HCT116 (cell line): ENCODE results near the gene TIAM1. TPM values are rescaled to one million over a fixed set of nuclear protein-coding genes. Genes with fewer than 3 reads are reported as not detected.

Experiments
- ATAC-seq: fragments of 200-7000 bp; cut with Tn5 transposase; 2 replicates; pipeline ENCODE4 v1.9.1; 2020; ENCODE audit warnings: mild to moderate bottlenecking, moderate library complexity
- BruUV-seq: library from RNA; stranded (reverse); fragments of 400-500 nt; replicated peaks from 2 replicates; lab custom pipeline; 2021; lab: Mats Ljungman, UMichigan
- CTCF ChIA-PET: fragments of 300-600 bp; sonication (Branson Sonifier 250); formaldehyde crosslinking; loops from one replicate; lab custom pipeline; 2021; ENCODE audit warnings: antibody characterized with exemption; lab: Charles Lee
- POLR2A ChIA-PET: fragments of 300-600, 350-600 bp; sonication (Branson Sonifier 250); formaldehyde crosslinking; loops from one replicate; lab custom pipeline; 2021; ENCODE audit warnings: antibody characterized with exemption; lab: Charles Lee
- RAD21 ChIA-PET, 2 experiments: fragments of 300-600 bp; sonication (Branson Sonifier 250); formaldehyde crosslinking; loops; one replicate each; lab custom pipeline; 2023; ENCODE audit warnings: low total read pairs in 2 of 2; ENCODE audit not compliant: uncharacterized antibody in 2 of 2, unreplicated experiment in 2 of 2, low non-redundant PET in 1 of 2; lab: Charles Lee
- DNase-seq: peaks from one replicate; pipeline ENCODE4 v3.0.0-alpha.2; 2010; ENCODE audit warnings: low read depth, low spot score
- H2AFZ ChIP-seq: fragments of 200-600 bp; shearing (Covaris generic), sonication (generic); 2 replicates; pipeline ENCODE4 v1.6.1; 2017; ENCODE audit warnings: low read depth, mixed run types, mixed read lengths, antibody characterized with exemption, low read length; ENCODE audit not compliant: poor library complexity, severe bottlenecking
- H3K27ac ChIP-seq: 2 replicates; pipeline ENCODE4 v1.5.1; 2012; ENCODE audit warnings: low read depth, low read length
- H3K27me3 ChIP-seq: fragments of 200-600 bp; sonication (generic); 2 replicates; pipeline ENCODE4 v1.6.1; 2016; ENCODE audit warnings: mixed run types, low read length, mixed read lengths; ENCODE audit not compliant: insufficient read depth
- H3K36me3 ChIP-seq, 2 experiments: fragments of 200-500 bp in 1 of 2; fragments of 200-600 bp in 1 of 2; sonication (Bioruptor generic) in 1 of 2; sonication (generic) in 1 of 2; 2 replicates each; pipeline versions ENCODE4 v1.5.1 to v1.6.1; 2014 to 2016; ENCODE audit warnings: low read length in 2 of 2, inconsistent platforms in 1 of 2, mixed read lengths in 1 of 2, mixed run types in 1 of 2; ENCODE audit not compliant: insufficient read depth in 2 of 2, control insufficient read depth in 1 of 2
- H3K4me1 ChIP-seq, 2 experiments: fragments of 200-600 bp in 1 of 2; sonication (generic) in 1 of 2; 2 replicates each; pipeline versions ENCODE4 v1.5.1 to v1.6.1; 2012 to 2017; ENCODE audit warnings: low read length in 2 of 2, inconsistent platforms in 1 of 2, mild to moderate bottlenecking in 1 of 2, mixed read lengths in 1 of 2, mixed run types in 1 of 2, moderate library complexity in 1 of 2; ENCODE audit not compliant: insufficient read depth in 2 of 2, control insufficient read depth in 1 of 2
- H3K4me2 ChIP-seq: fragments of 200-600 bp; sonication (generic); 2 replicates; pipeline ENCODE4 v1.6.1; 2017; ENCODE audit warnings: mixed run types, low read length, mixed read lengths
- H3K4me3 ChIP-seq, 2 experiments: fragments of 200-600 bp in 1 of 2; sonication (generic) in 1 of 2; replicated peaks in 1 of 2; 2 replicates each; pipeline ENCODE4 v1.5.1; 2011 to 2016; ENCODE audit warnings: low read length in 2 of 2, control low read depth in 1 of 2, low read depth in 1 of 2, mild to moderate bottlenecking in 1 of 2, mixed read lengths in 1 of 2, mixed run types in 1 of 2
- H3K79me2 ChIP-seq: fragments of 200-600 bp; sonication (generic); 2 replicates; pipeline ENCODE4 v1.6.1; 2017; ENCODE audit warnings: mild to moderate bottlenecking, mixed run types, low read length, moderate library complexity, mixed read lengths; ENCODE audit not compliant: insufficient read depth
- H3K9ac ChIP-seq: fragments of 200-600 bp; sonication (generic); 2 replicates; pipeline ENCODE4 v1.6.1; 2016; ENCODE audit warnings: low read length, mixed read lengths
- H3K9me2 ChIP-seq: fragments of 200-600 bp; sonication (generic), shearing (Covaris generic); 2 replicates; pipeline ENCODE4 v1.6.1; 2017; ENCODE audit warnings: mixed run types, mild to moderate bottlenecking, moderate library complexity; ENCODE audit not compliant: insufficient read depth
- H3K9me3 ChIP-seq, 2 experiments: fragments of 200-500 bp in 1 of 2; fragments of 200-600 bp in 1 of 2; sonication (Bioruptor generic) in 1 of 2; sonication (generic) in 1 of 2; 2 replicates each; pipeline ENCODE4 v1.6.1; 2014 to 2017; ENCODE audit warnings: low read length in 2 of 2, mixed read lengths in 2 of 2, inconsistent platforms in 1 of 2, low read depth in 1 of 2, mild to moderate bottlenecking in 1 of 2, mixed run types in 1 of 2, moderate library complexity in 1 of 2; ENCODE audit not compliant: control insufficient read depth in 1 of 2, insufficient read depth in 1 of 2
- H4K20me1 ChIP-seq: fragments of 200-600 bp; sonication (generic), shearing (Covaris generic); 2 replicates; pipeline ENCODE4 v1.6.1; 2017; ENCODE audit warnings: mixed run types, mild to moderate bottlenecking, moderate library complexity; ENCODE audit not compliant: insufficient read depth
- CEBPB ChIP-seq: IDR thresholded peaks from 2 replicates; pipeline ENCODE4 v1.6.1; 2012; ENCODE audit warnings: low read depth
- FOSL1 ChIP-seq: IDR thresholded peaks from 2 replicates; pipeline ENCODE4 v1.6.1; 2012; ENCODE audit warnings: low read depth
- MAX ChIP-seq: IDR thresholded peaks from 2 replicates; pipeline ENCODE4 v1.6.1; 2012
- SP1 ChIP-seq: IDR thresholded peaks from 2 replicates; pipeline ENCODE4 v1.6.1; 2012; ENCODE audit warnings: low read depth
- ZFX ChIP-seq: fragments of 450-650 bp; IDR thresholded peaks from 2 replicates; pipeline ENCODE4 v1.6.1; 2017
- ZNF274 ChIP-seq: fragments of 200-500 bp; sonication (Bioruptor generic); IDR thresholded peaks from 2 replicates; pipeline ENCODE4 v1.6.1; 2014; ENCODE audit warnings: mild to moderate bottlenecking, low read depth, low read length, inconsistent platforms
- intact Hi-C: fragments of 100-400 bp; cut with micrococcal nuclease; formaldehyde crosslinking; loops from 2 replicates; pipeline ENCODE4 v1.10.0; 2022
- total RNA-seq: library from RNA; stranded (reverse); gene quantifications from one replicate; pipeline ENCODE4 v1.2.1, GENCODE V29; 2021; ENCODE audit not compliant: unreplicated experiment

The TIAM1 gene
- total RNA-seq, 1 experiment from 2014 or later = 47.8 TPM

- Histone ChIP-seq H3K4me1 (peaks cover 7 to 18% of the 10 kb centered on the region in 2 experiments), H3K9ac (no peak overlapping the region), H4K20me1 (no peaks in the 10 kb centered on the region), H3K4me3 (no peak overlapping the region), H3K79me2 (no peaks in the 10 kb centered on the region), H3K27me3 (no peaks in the 10 kb centered on the region), H3K9me2 (no peaks in the 10 kb centered on the region), H3K36me3 (no peaks in the 10 kb centered on the region), H3K4me2 (no peak overlapping the region), H3K9me3 (no peaks in the 10 kb centered on the region), H3K27ac (no peak overlapping the region), H2AFZ (no peak overlapping the region)
- ChIA-PET RAD21 (no interaction called here), CTCF (no interaction called here), POLR2A (no interaction called here)
- DNase-seq = no peak
- ATAC-seq = no peak
- BruUV-seq = no TSS peak
- no peak for TF ChIP-seq MAX
- no peak for TF ChIP-seq ZFX
- intact Hi-C loops = no loop called here
Observed at GRCh38 chr21:31329456-31330143, 14.5 kb downstream of the TIAM1 start.

GRCh38 chr21:31326522-31327242 lies 17.4 kb downstream of the TIAM1 start:
- Histone ChIP-seq H3K4me2 (no peak overlapping the region), H3K4me3 (no peak overlapping the region), H3K9ac (no peak overlapping the region), H3K27me3 (no peaks in the 10 kb centered on the region), H3K9me3 (no peaks in the 10 kb centered on the region), H3K4me1 (peaks cover 3 to 7% of the 10 kb centered on the region in 2 experiments; a peak in 3 of 4 replicates), H3K79me2 (no peaks in the 10 kb centered on the region), H2AFZ (no peak overlapping the region), H4K20me1 (no peaks in the 10 kb centered on the region), H3K9me2 (no peaks in the 10 kb centered on the region), H3K27ac (no peak overlapping the region), H3K36me3 (no peaks in the 10 kb centered on the region)
- intact Hi-C loops = no loop called here
- RAD21 ChIA-PET = no interaction called here
- no peak for DNase-seq
- ATAC-seq = no peak
- TF ChIP-seq CEBPB (no peak), ZNF274 (no peak), FOSL1 (no peak), SP1 (no peak)
- POLR2A ChIA-PET = no interaction called here
- BruUV-seq = no TSS peak
- CTCF ChIA-PET = no interaction called here
